Activated T-cell treated with anti-CD3 and anti-CD28 coated beads for 24 hours (primary cell): Measurements from ENCODE around the gene C7.

Experiments used
- DNase-seq: peaks from one replicate; pipeline ENCODE4 v3.0.0-alpha.2; 2020; ENCODE audit warnings: low read depth

Gene C7

DNA sequence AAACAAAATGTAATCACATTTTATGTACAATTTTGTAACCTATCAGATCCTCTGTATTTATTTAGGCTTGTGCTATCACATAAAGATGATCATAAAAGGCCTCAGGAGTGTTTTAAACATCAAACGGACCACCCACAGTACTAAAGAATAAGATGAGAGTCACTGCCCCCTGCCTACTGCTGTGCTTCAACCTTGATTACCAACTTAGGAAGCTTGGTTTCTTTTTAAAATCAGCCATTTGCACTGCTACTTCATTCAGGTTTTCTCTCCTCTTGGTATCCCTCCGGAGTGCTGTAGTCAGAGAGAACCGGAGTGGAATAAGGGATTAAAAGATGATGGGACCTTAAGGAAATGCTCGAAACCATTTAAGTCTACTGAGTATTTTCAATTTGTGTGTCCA lies 6.9 kb downstream of the C7 start:
- DNase-seq = no peak

DNA sequence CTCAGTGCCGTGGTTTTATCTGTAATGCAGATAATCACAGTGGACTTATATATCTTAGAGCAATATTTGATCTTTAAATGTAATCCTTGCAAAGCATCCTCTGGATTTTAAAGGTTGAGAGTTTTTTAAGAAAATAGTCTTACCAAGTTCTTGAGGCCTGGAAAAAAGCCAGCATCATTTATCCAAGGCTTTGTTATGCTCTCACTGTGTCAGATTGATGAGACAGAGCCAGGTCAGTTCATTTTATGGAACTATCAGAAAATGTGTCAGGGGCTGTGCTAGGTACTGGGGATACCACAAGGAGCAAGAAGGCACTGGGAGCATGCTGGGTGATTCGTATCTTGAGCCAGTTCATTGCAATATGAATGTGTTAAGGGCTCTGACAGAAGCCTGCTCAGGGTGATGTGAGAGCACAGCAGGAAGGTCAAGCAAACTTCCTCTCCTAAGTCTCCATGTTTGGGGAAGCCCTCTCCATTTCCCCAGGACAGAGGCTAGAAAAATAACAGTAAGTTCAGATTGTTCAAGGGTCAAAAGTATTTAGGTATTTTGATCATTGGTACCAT lies 19.7 kb downstream of the C7 start:
- no peak for DNase-seq

DNA sequence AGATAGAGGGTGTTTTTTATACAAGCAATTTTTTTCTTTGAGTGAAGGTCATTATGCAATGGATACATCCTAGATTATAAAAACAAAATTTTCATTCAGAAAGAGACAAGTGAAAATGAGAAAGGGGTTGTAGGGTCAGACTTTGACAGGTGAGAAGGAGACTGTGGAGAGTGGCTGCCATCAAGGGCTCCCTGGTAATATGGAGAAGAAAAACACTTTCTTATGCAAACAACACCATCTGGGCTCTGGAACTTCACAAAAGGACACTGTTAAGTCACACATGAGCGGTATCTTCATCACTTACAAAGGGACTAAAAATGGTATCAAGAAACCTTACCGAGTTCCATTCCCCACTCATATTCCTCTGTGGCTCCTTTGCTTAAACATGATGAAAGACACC lies 23.5 kb downstream of the C7 start:
- no peak for DNase-seq

DNA sequence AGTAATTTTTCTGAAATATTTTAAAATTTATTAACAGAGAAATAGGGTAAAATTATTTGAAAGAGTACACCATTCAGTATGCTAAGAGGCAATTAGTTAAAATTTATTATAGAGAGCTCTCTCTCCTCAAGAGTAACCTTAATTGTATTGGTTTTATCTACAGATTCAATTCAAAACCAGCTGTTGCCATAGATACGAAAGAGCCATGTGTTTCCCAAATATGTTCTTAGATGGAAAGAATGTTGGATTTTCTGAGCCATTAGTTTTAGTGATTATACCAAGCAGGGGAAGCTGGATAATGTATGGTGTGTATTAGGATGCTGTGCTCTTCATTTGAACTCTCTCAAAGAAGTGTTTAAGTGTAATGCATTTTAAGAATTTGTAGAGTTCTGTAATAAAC lies 27.8 kb downstream of the C7 start:
- no peak for DNase-seq

DNA sequence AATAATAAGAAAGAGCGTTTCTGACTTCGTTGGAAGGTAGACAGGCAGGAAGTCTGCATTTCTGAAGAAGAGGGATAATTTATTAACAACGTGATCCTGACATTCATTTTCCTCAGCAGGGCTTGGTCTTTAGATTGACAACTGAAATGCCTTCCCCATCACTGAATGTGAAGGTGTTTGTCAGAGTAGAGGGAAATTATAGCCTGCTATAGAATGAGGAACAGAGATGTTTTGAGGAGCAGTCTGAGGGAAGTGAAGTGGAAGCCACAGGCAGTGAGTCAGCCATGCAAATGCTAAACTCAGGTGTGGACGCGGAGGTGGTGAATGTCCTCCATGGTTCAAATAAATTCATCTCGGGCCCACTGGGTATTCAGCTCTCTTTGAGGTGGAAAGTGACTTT lies 30.5 kb downstream of the C7 start:
- no peak for DNase-seq

DNA sequence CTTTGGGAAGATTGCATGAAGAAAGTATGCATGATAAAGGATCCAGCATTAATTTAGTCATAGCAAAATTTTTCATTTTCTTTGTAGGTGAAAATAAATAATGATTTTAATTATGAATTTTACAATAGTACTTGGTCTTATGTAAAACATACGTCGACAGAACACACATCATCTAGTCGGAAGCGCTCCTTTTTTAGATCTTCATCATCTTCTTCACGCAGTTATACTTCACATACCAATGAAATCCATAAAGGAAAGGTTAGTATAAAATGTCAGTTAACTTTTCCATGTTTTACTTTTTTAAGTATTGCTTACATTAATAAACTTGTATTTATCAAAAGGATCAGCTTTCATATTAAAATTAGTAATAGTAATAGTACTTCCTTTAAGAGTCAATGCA lies 35.8 kb downstream of the C7 start:
- DNase-seq = no peak

DNA sequence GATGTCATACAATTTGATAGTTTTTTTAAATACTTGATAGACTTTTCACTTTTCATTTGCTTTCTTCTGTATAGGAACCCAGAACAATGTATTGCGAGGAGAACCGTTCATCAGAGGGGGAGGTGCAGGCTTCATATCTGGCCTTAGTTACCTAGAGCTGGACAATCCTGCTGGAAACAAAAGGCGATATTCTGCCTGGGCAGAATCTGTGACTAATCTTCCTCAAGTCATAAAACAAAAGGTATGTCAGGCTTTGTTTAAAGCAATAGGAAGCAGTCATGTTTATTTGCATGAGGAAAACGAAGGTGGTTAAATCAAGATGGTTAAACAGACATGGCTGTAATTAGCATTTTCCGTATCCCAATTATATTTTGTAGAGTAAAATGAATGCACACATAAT lies 46.0 kb downstream of the C7 start:
- no peak for DNase-seq

DNA sequence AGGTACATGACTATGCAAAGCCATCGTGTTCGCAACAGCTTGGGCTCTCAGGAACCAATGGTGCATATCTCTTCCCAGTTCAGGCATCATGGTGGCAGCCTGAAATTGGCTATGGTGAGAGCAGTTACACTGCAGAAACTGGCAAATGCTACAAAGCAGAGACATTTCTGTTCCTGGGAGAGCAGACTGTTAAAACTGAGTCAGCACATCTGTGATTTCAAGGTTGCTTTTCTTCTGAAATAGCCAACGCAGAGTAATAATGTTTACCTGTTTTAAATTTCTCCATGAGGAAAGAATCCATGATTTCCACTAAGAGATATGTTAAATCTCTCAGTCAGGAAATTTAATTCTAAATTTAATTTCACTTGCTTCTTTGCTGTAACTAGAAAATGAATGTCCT lies 47.8 kb downstream of the C7 start:
- DNase-seq = no peak

DNA sequence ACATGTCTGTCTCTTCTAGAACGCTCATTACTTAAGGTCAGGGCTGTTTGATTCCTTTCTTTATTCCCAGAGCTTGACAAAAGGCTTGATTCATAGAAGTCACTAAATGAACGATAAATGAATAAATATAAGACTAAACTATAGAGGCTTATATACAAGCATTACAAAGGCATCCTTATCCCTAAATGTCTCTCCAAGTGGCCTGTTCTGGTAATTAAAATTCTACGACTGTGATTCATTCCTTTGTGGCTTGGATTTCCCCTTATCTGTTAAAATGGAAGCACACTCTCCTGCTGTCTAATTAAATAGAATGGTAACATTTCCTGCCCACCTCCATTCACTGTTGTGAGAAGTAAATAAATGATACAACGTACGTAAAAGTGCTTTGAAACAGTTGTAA lies 49.5 kb downstream of the C7 start:
- no peak for DNase-seq

DNA sequence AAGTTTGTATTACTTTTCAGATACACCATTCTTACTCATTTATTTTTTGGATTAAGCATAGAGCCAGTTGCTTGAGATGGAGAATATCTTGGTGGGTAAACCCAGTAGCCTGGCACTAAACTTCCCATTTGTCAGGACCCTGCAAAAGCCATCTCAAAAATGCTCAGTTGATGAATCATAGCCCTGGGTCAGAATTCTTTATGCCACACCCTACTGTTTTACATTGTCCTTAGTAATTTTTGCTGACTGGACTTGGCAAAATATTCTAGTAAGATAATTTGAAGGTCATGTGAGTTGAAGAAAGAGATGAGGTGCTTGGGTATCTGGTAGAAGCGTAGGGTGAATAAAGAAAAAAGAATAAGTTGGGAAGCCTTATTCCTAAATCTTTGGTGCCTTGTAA lies 50.7 kb downstream of the C7 start:
- DNase-seq = no peak

DNA sequence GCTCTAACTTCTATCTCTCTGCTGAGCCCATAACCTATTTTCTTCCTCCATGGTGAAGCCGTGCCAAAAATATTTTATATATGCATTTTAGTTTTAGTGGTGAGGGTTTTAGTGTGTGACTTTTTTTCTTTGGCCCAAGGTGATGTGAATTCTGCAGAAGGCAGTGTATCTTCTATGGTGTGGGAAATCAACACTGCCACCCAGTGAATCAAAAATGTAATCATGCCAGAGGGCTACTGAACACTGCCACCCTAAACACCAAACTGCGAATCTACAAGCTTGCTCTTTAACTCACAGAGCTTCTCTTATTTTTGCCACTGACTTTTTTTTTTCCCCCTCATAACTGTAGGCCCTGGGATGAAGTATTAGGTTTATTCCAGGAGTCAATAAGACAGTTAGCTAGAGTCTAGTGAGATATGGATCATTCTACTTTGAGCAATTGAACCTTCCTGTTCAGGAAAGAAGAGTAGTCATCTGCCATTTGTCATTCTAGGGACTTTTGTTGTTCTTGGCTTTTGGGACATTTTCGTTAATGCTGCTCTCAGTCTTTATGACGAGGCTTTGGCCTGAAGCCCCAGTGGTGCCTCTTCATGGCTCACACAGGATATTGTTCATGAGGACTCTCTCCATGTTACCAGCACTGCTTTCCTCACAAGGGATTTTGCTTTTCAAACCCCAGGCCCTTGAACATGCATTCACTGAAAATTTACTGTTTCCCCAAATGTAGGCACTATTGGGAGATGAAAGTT lies 53.1 kb downstream of the C7 start:
- no peak for DNase-seq

DNA sequence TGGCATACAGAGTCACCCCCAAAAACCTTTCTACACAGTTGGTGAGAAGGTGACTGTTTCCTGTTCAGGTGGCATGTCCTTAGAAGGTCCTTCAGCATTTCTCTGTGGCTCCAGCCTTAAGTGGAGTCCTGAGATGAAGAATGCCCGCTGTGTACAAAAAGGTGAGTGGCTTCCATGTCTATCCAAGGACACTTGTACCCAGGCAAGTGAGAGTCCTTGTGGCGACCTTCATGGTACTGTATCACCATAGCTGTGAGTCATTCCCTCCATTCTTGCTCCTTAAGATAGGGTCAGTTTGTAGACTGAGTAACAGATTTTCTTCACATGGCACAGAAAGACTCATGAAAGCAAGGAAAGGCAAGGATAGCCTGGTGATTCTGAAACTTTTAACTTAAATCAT lies 63.1 kb downstream of the C7 start:
- DNase-seq = no peak

DNA sequence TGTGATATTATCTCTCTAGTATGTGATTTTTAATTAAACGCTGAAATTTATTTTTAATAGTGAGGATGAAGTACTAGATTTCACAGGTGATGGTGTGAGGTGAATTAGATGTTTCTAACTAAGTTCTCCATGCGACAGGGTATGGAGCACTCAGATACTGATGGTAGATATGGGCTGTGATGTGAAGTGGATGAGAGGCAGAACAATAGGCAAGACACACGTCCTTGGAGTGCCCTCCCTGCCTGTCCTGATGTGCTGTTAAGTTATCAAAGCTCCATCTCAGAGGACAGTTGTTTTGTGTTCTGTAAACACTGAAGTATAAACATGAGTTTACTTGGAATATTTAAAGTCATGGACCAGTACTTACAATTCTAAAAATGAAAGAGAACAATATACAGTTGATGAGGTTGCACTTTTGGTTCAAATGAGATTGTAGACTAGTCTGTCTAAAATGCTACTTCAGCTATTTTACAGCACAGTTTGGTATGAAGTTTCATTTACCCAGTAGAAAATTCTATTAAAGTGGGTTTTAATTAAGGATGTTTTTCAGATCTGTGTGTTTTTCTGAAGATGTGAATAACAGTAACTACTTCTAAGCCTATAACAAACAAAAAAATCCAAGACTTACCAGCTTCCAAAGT lies 64.2 kb downstream of the C7 start:
- DNase-seq = no peak

DNA sequence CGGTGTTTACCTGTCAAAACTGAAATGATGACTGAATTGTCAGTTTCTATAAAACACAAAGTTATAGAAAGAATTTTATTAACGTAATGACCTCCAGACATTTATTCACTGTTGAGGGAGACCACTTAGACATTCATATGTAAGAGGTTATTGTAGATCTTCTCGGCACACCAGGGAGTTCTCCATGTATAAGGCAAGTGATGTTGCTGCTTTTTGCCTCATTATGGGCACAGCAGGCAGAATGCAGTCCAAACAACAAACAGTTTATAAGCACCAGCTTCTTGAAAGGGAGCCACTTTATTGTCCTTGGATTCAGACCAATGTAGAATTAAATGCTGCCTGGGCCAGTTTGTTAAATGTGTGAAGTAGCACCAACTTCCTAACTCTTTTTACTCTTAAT lies 66.7 kb downstream of the C7 start:
- DNase-seq = no peak

DNA sequence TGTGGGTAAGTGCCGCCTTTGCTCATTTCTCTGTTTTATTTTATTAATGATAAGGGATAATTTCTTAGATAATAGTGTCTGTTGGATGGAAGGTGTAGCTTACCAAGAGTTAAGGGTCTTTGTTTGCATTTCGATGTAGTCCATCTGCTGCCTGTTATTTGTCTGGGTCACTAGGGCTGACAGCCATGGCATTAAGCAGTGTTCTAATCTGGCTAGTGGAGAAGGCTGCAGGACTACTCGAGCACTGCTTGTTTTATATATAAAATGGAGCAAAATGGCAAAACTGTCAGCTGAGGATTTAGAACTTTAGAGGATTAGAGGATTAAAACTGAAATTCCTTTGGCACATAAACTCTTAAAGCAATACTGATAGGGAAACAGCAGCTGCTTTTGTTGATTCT lies 67.5 kb downstream of the C7 start:
- DNase-seq = no peak

DNA sequence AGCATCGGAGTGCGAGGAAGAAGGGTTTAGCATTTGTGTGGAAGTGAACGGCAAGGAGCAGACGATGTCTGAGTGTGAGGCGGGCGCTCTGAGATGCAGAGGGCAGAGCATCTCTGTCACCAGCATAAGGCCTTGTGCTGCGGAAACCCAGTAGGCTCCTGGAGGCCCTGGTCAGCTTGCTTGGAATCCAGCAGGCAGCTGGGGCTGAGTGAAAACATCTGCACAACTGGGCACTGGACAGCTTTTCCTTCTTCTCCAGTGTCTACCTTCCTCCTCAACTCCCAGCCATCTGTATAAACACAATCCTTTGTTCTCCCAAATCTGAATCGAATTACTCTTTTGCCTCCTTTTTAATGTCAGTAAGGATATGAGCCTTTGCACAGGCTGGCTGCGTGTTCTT lies 72.1 kb downstream of the C7 start:
- no peak for DNase-seq

DNA sequence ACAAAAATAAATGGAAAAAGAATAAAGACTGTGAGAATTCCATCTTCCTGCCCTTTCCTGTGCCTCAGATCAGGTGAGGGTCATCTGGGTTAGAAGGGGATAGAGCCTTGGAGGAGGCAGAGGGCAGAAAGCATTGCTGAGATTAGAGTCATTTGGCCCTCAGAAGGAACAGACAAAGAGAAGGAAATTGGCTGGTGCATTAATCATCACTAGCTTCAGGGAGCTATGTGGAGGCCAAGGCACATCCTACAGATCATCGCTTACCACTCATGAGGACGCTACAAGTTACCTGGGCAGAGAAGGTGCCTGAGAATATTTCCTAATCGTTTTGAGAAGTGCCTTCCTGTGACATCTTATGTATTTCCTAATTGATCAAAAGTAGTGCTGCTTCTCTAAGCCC lies 74.5 kb downstream of the C7 start:
- DNase-seq = no peak

DNA sequence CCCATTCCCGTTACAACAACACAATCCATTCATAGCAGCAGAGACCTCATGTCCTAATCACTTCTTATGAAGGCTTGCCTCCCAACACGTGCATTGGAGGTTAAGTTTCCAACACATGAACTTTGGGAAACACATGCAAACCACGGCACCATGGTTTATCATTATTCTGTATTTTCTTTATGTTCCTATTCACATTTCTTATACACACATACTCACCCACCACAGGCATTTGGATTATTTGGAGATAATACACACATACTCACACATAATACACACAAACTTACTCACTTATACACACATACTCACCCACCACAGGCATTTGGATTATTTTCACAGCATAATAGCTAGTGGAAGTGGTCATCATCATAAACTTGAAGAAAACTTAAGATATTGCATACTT lies 75.6 kb downstream of the C7 start:
- no peak for DNase-seq

DNA sequence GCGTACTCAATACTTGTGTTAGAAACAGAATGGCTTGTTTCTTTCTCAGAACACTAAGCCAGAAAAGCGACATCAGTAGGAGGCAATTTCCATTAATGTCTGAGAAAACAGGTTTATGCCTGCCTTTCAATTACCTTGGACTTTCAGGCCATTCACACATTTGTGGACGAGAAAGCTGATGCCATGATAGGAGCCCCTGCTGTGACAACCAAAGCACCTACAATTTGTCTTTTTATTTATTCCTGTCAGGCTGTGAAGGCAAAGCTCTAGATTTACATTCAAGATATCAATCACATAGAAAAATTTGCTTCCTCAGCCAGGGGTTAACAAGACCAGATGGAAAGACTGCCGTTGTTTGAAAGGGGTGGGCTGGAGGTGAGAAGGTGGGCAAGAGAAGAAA lies 76.2 kb downstream of the C7 start:
- no peak for DNase-seq

DNA sequence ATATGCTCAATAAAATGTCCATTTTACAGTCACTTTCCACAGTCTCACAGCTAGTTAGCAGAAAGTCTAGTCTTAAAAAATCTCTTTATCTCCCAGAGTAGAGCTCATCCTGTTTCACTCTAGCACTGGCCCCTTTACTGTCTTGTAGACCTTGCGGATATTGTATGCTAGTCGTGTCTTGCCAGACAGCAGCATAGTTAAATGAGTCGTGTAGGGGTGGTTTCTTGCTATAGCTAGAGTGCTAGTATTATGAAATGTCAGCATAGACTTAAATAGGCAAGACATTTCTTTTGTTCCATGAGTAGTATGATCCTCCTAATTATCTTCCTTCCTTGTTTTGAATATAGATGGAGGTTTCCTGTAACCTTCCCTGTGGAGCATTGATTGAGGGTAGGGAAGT lies 77.4 kb downstream of the C7 start:
- DNase-seq = no peak

DNA sequence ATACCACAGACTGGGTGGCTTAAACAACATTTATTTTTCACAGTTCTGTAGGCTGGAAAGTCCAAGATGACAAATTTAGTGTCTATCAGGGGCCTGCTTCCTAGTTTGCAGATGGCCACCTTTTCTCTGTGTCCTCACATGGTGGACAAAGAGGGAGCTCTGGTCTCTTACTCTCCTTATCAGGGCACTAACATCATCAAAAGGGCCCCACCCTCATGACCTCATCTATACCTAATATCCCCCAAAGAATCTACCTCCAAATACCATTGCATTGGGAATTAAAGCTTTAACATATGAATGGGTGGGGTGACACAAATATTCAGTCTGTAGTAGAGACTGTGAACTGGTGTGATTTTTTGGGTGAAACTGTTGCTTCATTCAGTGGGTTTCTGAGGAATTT lies 78.1 kb downstream of the C7 start:
- DNase-seq = no peak

DNA sequence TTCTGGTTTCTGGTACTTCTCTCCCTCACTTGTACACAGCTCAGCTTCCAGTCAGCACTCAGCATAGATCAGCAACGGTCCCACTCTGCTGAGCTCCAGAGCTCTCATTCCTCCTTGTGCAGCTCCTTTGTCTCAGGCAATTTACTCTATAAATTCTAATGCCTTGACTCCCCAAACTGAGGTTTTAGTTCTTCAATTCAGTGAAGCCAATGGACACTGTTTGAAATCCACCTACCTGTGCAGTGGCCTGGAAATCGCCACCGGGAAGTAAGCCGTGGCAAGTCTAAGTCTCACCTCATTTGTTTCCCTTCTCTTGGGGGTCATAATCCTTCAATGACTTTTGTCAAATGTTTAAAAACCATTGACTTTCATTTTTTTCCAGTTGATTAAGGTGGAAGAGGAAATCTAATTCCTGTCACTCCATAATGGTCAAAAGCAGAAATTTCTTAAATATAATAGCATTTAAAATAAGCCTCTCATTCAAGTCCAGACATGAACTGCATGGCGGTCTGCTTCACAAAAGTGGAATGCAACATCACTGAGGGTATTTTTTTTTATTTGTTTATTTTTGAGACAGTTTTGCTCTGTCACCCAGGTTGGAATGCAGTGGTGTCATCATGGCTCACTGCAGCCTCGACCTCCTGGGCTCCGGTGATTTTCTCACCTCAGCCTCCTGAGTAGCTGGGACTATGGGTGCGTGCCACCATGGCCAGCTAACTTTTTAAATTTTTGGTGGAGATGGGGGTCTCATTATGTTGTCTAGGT lies 79.6 kb downstream of the C7 start:
- DNase-seq = no peak
